Measurements from ENCODE around the gene MRPL43. TPM values are rescaled to one million over a fixed set of nuclear protein-coding genes. Genes with fewer than 3 reads are reported as not detected.
A peak's percentile ranks its signal among the peaks of the same experiment; 100 is the strongest.

Gene MRPL43
- total and polyA plus RNA-seq, 9 of the 15 experiments (the other 6 are each of a cell fraction or from before 2014, with no cell fraction given): 15.1 to 63.7 (median 37.2) TPM

- no peak for TF ChIP-seq ZNF354B (CRISPR knock-in tag; IDR thresholded peaks at IDR 0.05)
- TF ChIP-seq PTBP1 (IDR thresholded peaks at IDR 0.05; ENCODE audit: low read depth, low read length): no peak
- TF ChIP-seq U2AF1 (optimal IDR thresholded peaks at IDR 0.05; ENCODE audit: low read depth, low read length): no peak
- TF ChIP-seq POLR3A (IDR thresholded peaks at IDR 0.05; ENCODE audit: borderline replicate concordance, extremely low read depth, insufficient read depth, insufficient read length): no peak
- TF ChIP-seq TGIF2 (CRISPR knock-in tag; IDR thresholded peaks at IDR 0.05): no peak
- no peak for TF ChIP-seq ZNF146 (CRISPR knock-in tag; IDR thresholded peaks at IDR 0.05; ENCODE audit: unreplicated experiment)
- TF ChIP-seq KAT7 (CRISPR knock-in tag; IDR thresholded peaks at IDR 0.05; ENCODE audit: borderline replicate concordance): no peak
- no peak for TF ChIP-seq ZNF77 (CRISPR knock-in tag; IDR thresholded peaks at IDR 0.05)
- TF ChIP-seq MED1 (CRISPR knock-in tag; IDR thresholded peaks at IDR 0.05; ENCODE audit: borderline replicate concordance): no peak
- peak; percentile 3 for TF ChIP-seq TBP (optimal IDR thresholded peaks at IDR 0.05; ENCODE audit: low read depth, low read length)
- no peak for TF ChIP-seq TCFL5 (CRISPR knock-in tag; conservative IDR thresholded peaks at IDR 0.05)
- TF ChIP-seq CREB3 (tag; conservative IDR thresholded peaks at IDR 0.05; ENCODE audit: low read depth): no peak
- no peak for TF ChIP-seq FOXO4 (CRISPR knock-in tag; IDR thresholded peaks at IDR 0.05)
- TF ChIP-seq DACH1 (IDR thresholded peaks at IDR 0.05; ENCODE audit: partially characterized antibody): no peak
- no peak for TF ChIP-seq TCF3 (CRISPR knock-in tag; IDR thresholded peaks at IDR 0.05)
- no peak for TF ChIP-seq LEF1 (IDR thresholded peaks at IDR 0.05)
- TF ChIP-seq TEAD2 (tag; IDR thresholded peaks at IDR 0.05): no peak
- no peak for TF ChIP-seq CSDE1 (IDR thresholded peaks at IDR 0.05)
- no peak for TF ChIP-seq RFX7 (CRISPR knock-in tag; IDR thresholded peaks at IDR 0.05)
- no peak for TF ChIP-seq HMG20A (CRISPR knock-in tag; conservative IDR thresholded peaks at IDR 0.05)
- TF ChIP-seq MNT (conservative IDR thresholded peaks at IDR 0.05): peak; percentile 56 to 72
- TF ChIP-seq ZNF253 (CRISPR knock-in tag; conservative IDR thresholded peaks at IDR 0.05): no peak
- peak; percentile 54 for TF ChIP-seq SMAD4 (CRISPR knock-in tag; conservative IDR thresholded peaks at IDR 0.05)
- TF ChIP-seq HDAC1 (IDR thresholded peaks at IDR 0.05): peak in 1 of 2 experiments; percentile 25; a peak in 2 of 4 replicates
- no peak for TF ChIP-seq ZBTB5 (IDR thresholded peaks at IDR 0.05)
Observed at GRCh38 chr10:100998991-100999741, 11.9 kb upstream of the MRPL43 start (continued).
